ENCODE results near the gene CA6. TPM values are rescaled to one million over a fixed set of nuclear protein-coding genes. Genes with fewer than 3 reads are reported as not detected.

CA6 gene
- polyA plus RNA-seq, 1 donor (not counting 4 experiments of a cell fraction or from before 2014, with no cell fraction given) = not detected

DNA sequence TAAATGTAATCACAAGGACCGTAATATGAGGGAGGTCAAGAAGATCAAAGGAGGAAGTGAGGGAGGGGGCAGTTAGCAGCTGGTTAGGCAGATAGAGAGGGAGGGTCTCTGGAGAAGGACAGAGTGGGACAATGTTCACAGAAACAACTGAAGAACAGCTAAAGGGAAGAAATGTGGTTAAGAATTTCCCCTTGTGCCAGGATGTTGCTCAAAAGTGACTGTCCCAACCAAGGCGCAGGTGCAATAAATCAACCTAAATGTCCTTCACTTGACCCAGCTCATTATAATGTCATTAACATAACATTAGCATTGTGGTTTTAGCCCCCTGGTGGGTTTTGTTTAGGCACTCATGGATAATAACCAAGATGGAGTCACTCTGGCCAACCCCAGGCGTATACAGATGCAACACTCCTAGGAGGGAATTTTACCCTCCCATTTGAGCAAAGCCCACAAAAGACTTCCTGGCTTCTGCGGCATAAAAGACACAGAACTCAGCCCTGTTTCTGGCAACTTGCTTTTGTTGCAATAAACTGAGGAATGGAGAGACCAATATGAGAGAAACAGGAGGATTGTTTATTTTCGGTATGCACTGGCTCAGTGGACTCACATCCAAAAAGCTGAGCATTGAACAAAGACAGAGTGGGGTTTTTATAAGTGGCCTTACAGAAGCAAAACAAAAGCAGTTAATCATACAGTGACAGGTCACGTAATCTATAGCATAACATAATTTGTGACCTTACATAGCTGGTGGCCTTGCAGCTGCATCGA is 7.3 kb upstream of the CA6 start:
- no peaks in the 10 kb centered on the region for H3K36me3 ChIP-seq (ENCODE audit: control insufficient read depth in 2 of 2, extremely low read depth in 1 of 2, insufficient read depth in 2 of 2, low read length in 2 of 2)
- H3K27ac ChIP-seq (ENCODE audit: control insufficient read depth, insufficient read depth, low read length) = no peak overlapping the region
- H3K9ac ChIP-seq (ENCODE audit: control insufficient read depth, extremely low read depth, insufficient read depth, low read length) = no peak overlapping the region
- no peak overlapping the region for H2AFZ ChIP-seq (ENCODE audit: control insufficient read depth, low read length)
- no peaks in the 10 kb centered on the region for H3K27me3 ChIP-seq (ENCODE audit: control insufficient read depth, extremely low read depth, insufficient read depth, low read length)
- H4K20me1 ChIP-seq (ENCODE audit: control insufficient read depth, extremely low read depth, insufficient read depth, low read length) = no peaks in the 10 kb centered on the region
- no peak for FAIRE-seq
- no peaks in the 10 kb centered on the region for H3K79me2 ChIP-seq (ENCODE audit: control insufficient read depth, insufficient read depth, low read length)
- dilution Hi-C loops (cut with MboI; ENCODE audit: extremely low pct_ligation_motif_present, low sequenced_read_pairs) = no loop called here
- TF ChIP-seq, protein P1, sequence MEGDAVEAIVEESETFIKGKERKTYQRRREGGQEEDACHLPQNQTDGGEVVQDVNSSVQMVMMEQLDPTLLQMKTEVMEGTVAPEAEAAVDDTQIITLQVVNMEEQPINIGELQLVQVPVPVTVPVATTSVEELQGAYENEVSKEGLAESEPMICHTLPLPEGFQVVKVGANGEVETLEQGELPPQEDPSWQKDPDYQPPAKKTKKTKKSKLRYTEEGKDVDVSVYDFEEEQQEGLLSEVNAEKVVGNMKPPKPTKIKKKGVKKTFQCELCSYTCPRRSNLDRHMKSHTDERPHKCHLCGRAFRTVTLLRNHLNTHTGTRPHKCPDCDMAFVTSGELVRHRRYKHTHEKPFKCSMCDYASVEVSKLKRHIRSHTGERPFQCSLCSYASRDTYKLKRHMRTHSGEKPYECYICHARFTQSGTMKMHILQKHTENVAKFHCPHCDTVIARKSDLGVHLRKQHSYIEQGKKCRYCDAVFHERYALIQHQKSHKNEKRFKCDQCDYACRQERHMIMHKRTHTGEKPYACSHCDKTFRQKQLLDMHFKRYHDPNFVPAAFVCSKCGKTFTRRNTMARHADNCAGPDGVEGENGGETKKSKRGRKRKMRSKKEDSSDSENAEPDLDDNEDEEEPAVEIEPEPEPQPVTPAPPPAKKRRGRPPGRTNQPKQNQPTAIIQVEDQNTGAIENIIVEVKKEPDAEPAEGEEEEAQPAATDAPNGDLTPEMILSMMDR (optimal IDR thresholded peaks at IDR 0.05 in 1 of 3, IDR thresholded peaks at IDR 0.05 in 1 of 3, conservative IDR thresholded peaks at IDR 0.05 in 1 of 3; ENCODE audit: extremely low read depth in 1 of 3, insufficient read depth in 2 of 3, low read length in 3 of 3) = no peak
- TF ChIP-seq EZH2 (IDR thresholded peaks at IDR 0.05; ENCODE audit: low read length) = no peak
- H3K9me3 ChIP-seq (ENCODE audit: control insufficient read depth, low read depth, low read length) = no peaks in the 10 kb centered on the region
- H3K4me1 ChIP-seq (ENCODE audit: control insufficient read depth, extremely low read depth, insufficient read depth, low read length) = peaks cover 8% of the 10 kb centered on the region
- DNase-seq (ENCODE audit: low read depth, low spot score) = no peak
- no peak overlapping the region for H3K4me3 ChIP-seq (ENCODE audit: control insufficient read depth in 2 of 3, extremely low read depth in 1 of 3, insufficient read depth in 2 of 3, low read depth in 1 of 3, low read length in 3 of 3)
- H3K9me1 ChIP-seq (ENCODE audit: control insufficient read depth, extremely low read depth, insufficient read depth, low read length) = no peaks in the 10 kb centered on the region
- no peak overlapping the region for H3K4me2 ChIP-seq (ENCODE audit: control insufficient read depth, extremely low read depth, insufficient read depth, low read depth, low read length)

DNA sequence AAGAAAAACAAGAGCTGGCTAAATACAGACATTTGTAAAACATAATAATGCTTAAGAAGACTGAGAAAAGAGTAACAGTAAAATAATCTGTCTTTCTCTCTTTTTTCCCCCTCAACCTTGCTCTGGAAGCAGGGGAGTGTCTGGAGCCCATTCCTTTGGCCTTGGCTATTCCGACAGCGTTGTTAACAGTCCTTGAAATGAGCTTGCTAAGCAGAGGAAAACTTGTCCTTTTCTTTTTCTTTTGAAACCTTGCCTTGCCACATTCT is 6.7 kb upstream of the CA6 start:
- Histone ChIP-seq H3K4me2 (ENCODE audit: control insufficient read depth, extremely low read depth, insufficient read depth, low read depth, low read length) (no peak overlapping the region), H3K9ac (ENCODE audit: control insufficient read depth, extremely low read depth, insufficient read depth, low read length) (no peak overlapping the region), H3K9me1 (ENCODE audit: control insufficient read depth, extremely low read depth, insufficient read depth, low read length) (no peaks in the 10 kb centered on the region), H2AFZ (ENCODE audit: control insufficient read depth, low read length) (no peak overlapping the region), H3K79me2 (ENCODE audit: control insufficient read depth, insufficient read depth, low read length) (no peaks in the 10 kb centered on the region), H3K4me3 (ENCODE audit: control insufficient read depth in 2 of 3, extremely low read depth in 1 of 3, insufficient read depth in 2 of 3, low read depth in 1 of 3, low read length in 3 of 3) (no peak overlapping the region), H3K9me3 (ENCODE audit: control insufficient read depth, low read depth, low read length) (no peaks in the 10 kb centered on the region), H4K20me1 (ENCODE audit: control insufficient read depth, extremely low read depth, insufficient read depth, low read length) (no peaks in the 10 kb centered on the region), H3K36me3 (ENCODE audit: control insufficient read depth in 2 of 2, extremely low read depth in 1 of 2, insufficient read depth in 2 of 2, low read length in 2 of 2) (no peaks in the 10 kb centered on the region), H3K27me3 (ENCODE audit: control insufficient read depth, extremely low read depth, insufficient read depth, low read length) (no peaks in the 10 kb centered on the region), H3K27ac (ENCODE audit: control insufficient read depth, insufficient read depth, low read length) (no peak overlapping the region), H3K4me1 (ENCODE audit: control insufficient read depth, extremely low read depth, insufficient read depth, low read length) (peaks cover 8% of the 10 kb centered on the region)
- DNase-seq (ENCODE audit: low read depth, low spot score) (no peak), FAIRE-seq (no peak)
- TF ChIP-seq, protein P1 (optimal IDR thresholded peaks at IDR 0.05 in 1 of 3, IDR thresholded peaks at IDR 0.05 in 1 of 3, conservative IDR thresholded peaks at IDR 0.05 in 1 of 3; ENCODE audit: extremely low read depth in 1 of 3, insufficient read depth in 2 of 3, low read length in 3 of 3) = no peak
- no peak for TF ChIP-seq EZH2 (IDR thresholded peaks at IDR 0.05; ENCODE audit: low read length)
- dilution Hi-C loops (cut with MboI; ENCODE audit: extremely low pct_ligation_motif_present, low sequenced_read_pairs) = no loop called here

Measured in keratinocyte (primary cell).